Measurements from ENCODE around the gene MOK.

MOK gene

DNA sequence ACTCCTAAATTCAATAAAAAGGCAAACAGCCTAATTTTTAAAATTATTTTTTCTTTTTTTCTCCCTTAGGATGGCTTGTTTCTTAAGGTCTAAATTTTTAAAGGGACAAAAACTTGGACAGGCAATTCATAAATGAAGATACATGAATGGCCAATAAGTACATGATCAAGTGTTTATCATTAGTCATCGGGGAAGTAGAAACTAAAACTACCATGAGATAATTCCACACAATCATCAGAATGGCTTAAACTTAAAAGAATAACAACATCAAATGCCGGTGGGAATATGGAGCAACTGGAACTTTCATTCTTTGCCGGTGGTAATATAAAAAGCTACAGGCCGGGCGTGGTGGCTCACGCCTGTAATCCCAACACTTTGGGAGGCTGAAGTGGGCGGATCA lies 29.1 kb downstream of the MOK start:
- no peak for DNase-seq (ENCODE audit: low read depth)
- TF ChIP-seq, protein P1, sequence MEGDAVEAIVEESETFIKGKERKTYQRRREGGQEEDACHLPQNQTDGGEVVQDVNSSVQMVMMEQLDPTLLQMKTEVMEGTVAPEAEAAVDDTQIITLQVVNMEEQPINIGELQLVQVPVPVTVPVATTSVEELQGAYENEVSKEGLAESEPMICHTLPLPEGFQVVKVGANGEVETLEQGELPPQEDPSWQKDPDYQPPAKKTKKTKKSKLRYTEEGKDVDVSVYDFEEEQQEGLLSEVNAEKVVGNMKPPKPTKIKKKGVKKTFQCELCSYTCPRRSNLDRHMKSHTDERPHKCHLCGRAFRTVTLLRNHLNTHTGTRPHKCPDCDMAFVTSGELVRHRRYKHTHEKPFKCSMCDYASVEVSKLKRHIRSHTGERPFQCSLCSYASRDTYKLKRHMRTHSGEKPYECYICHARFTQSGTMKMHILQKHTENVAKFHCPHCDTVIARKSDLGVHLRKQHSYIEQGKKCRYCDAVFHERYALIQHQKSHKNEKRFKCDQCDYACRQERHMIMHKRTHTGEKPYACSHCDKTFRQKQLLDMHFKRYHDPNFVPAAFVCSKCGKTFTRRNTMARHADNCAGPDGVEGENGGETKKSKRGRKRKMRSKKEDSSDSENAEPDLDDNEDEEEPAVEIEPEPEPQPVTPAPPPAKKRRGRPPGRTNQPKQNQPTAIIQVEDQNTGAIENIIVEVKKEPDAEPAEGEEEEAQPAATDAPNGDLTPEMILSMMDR (IDR thresholded peaks at IDR 0.05; ENCODE audit: low read depth, low read length, missing control alignments), result no peak
- H3K4me3 ChIP-seq (ENCODE audit: low read depth, low read length), result no peak overlapping the region

DNA sequence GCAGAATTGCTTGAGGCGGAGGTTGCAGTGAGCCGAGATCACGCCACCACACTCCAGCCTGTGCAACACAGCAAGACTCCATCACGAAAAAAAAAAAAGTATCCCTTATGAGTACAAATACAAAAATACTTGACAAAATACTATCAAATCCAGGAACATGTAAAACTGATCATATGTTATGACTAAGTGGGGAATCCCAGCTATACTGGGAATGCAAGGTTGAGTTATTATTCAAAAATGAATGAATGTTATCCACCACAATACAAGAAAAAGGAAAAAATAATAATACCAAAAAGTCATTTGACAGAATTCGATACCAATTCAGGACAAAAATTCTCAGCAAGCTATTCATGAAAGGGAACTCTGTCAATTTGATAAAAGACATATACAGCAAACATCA lies 32.6 kb downstream of the MOK start:
- no peak for DNase-seq (ENCODE audit: low read depth)
- H3K4me3 ChIP-seq (ENCODE audit: low read depth, low read length), result no peak overlapping the region
- TF ChIP-seq, protein P1 (IDR thresholded peaks at IDR 0.05; ENCODE audit: low read depth, low read length, missing control alignments), result no peak

DNA sequence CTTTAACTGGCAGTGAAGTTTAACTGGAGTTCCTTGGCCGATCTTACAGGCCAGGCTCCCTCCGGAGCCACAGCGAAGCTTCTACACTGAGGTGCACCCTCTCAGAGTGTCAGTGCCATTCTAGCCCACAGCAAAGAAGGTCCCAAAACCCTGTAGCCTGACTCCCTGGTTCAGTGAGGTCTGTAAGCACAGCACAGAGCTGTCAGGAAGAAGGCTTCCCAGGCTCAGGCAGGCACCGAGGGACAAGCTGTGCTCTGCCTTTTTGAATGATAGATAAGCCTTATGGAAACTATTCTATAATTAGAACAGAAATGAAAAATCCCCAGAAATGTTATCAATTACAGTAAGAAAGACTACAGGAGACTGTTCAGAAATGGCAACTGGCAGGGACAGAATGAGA lies 40.2 kb downstream of the MOK start:
- TF ChIP-seq, protein P1 (IDR thresholded peaks at IDR 0.05; ENCODE audit: low read depth, low read length, missing control alignments), result no peak
- DNase-seq (ENCODE audit: low read depth), result no peak
- H3K4me3 ChIP-seq (ENCODE audit: low read depth, low read length), result no peak overlapping the region

DNA sequence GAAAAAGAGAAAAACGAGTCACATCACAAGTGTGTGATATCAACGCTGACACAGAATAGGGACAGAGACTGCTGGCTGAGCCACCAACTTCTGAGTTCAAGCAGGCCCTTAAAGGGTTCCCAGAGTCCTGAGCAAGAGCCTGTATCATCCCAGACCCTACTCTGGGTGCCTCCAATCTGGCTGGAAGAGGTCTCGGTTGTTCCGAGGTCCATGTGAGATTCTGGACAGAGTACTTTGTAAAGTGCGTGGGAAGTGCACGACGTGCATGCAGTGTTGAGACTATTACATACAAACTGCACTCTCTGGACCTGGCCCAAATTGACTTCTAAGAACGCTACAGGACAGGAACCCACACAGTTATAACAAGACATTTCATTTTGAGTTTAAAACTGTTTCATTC lies 40.6 kb downstream of the MOK start:
- DNase-seq (ENCODE audit: low read depth), result no peak
- no peak overlapping the region for H3K4me3 ChIP-seq (ENCODE audit: low read depth, low read length)
- TF ChIP-seq, protein P1 (IDR thresholded peaks at IDR 0.05; ENCODE audit: low read depth, low read length, missing control alignments), result no peak

DNA sequence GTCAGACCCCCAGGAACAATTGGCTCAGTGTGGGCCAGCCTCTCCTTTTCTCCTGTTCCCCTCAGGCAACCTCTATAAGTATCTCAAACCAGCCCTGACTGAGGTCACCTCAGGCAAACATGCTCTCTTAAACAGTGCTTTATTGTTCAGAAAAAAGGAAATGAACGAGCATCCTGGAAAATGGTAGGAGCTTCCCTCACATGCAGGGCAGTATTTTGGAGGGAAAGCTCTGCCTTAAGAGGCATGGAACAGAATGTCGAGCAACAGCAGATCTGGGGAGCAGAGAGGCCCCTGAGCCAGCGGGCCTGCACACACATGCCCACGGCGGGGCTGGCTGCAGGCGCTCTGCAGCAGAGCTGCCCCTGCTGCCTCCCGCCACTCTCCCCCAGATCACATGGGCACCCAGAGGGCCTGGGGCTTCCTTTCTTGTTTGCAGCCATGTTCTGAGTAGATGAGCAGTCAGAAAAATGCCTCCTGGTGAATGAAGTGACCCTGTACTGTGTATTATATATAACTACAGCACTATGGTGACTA lies 42.0 kb downstream of the MOK start:
- no peak for DNase-seq (ENCODE audit: low read depth)
- TF ChIP-seq, protein P1 (IDR thresholded peaks at IDR 0.05; ENCODE audit: low read depth, low read length, missing control alignments), result no peak
- no peak overlapping the region for H3K4me3 ChIP-seq (ENCODE audit: low read depth, low read length)

DNA sequence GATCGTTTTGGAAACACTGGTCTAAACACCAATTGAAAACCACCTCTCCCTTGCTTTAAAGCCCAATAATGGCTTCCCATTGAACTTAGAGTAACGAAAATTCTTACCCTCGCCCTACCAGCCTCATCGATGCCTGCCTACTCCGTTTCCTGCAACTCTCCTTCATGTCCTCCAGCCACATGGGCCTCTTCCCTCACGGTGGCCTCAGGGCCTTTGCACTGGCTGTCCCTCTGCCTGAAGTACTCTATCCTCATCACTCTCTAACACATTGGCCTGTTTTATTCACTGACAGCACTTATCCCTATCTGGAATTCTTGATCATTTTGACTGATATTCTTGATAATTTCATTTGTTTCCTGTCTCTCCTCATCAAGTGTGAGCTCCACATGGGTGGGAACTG lies 46.8 kb downstream of the MOK start:
- H3K4me3 ChIP-seq (ENCODE audit: low read depth, low read length), result no peak overlapping the region
- no peak for DNase-seq (ENCODE audit: low read depth)
- TF ChIP-seq, protein P1 (IDR thresholded peaks at IDR 0.05; ENCODE audit: low read depth, low read length, missing control alignments), result no peak

DNA sequence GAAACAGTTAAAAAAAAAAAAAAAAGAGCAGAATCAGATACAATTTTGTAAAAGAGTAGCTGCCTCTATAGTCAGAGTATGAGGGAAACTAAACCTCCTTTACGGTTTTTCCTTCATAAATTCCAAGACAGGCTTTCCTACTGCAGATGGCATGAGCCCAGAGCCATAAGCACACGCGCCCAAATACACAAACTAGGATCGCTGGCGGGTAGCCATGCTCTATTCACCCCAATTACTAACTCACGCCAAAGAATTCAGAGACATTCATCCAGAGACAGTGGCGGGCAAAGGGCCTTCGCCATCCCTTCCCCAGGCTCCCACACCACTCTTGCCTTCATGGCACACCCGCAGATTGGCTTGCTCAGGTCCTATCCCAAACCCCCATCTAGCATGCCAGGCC lies 48.2 kb downstream of the MOK start:
- TF ChIP-seq, protein P1 (IDR thresholded peaks at IDR 0.05; ENCODE audit: low read depth, low read length, missing control alignments), result no peak
- no peak overlapping the region for H3K4me3 ChIP-seq (ENCODE audit: low read depth, low read length)
- DNase-seq (ENCODE audit: low read depth), result no peak
